ENCODE data around the gene SULT2B1.

The SULT2B1 gene

GRCh38 chr19:48551437-48552302 lies at the start of gene SULT2B1:
TSS of gene SULT2B1 (plus strand) at chr19:48552172. CDS start at chr19:48552253, 81 bp downstream.
- Histone ChIP-seq H3K4me3 (ENCODE audit: low read length) (no peak within 1 kb of the TSS), H3K36me3 (ENCODE audit: control insufficient read depth, insufficient read depth, low read length) (no peaks in the 10 kb centered on the region), H3K27ac (ENCODE audit: low read length) (no peak within 1 kb of the TSS), H3K27me3 (ENCODE audit: control insufficient read depth, insufficient read depth, low read length) (no peaks in the 10 kb centered on the region), H3K9me3 (ENCODE audit: control insufficient read depth, insufficient read depth, low read length) (no peaks in the 10 kb centered on the region), H3K4me1 (ENCODE audit: control insufficient read depth, insufficient read depth, low read length) (peaks cover 5% of the 10 kb centered on the region)
- WGBS (ENCODE audit: insufficient coverage, insufficient read length) = no CpG with 5 or more reads among the region's 36 CpGs
- DNase-seq (ENCODE audit: low read depth, low spot score) = no peak

- Histone ChIP-seq H3K4me1 (ENCODE audit: control insufficient read depth, insufficient read depth, low read length) (peaks cover 6% of the 10 kb centered on the region), H3K4me3 (ENCODE audit: low read length) (peak overlapping the region; percentile 13; the same call in 1 of the 2 replicates), H3K36me3 (ENCODE audit: control insufficient read depth, insufficient read depth, low read length) (no peaks in the 10 kb centered on the region; the same call in 1 of the 2 replicates), H3K27me3 (ENCODE audit: control insufficient read depth, insufficient read depth, low read length) (no peaks in the 10 kb centered on the region), H3K9me3 (ENCODE audit: control insufficient read depth, insufficient read depth, low read length) (no peaks in the 10 kb centered on the region), H3K27ac (ENCODE audit: low read length) (no peak overlapping the region)
- no peak for DNase-seq (ENCODE audit: low read depth, low spot score)
- no CpG with 5 or more reads among the region's 27 CpGs for whole genome bisulfite sequencing (ENCODE audit: insufficient coverage, insufficient read length)
Measured at GRCh38 chr19:48502350-48503018, 49.5 kb upstream of the SULT2B1 start.

- H3K4me1 ChIP-seq (ENCODE audit: control insufficient read depth, insufficient read depth, low read length) = peaks cover 6% of the 10 kb centered on the region; the same call in 1 of the 2 replicates
- no peaks in the 10 kb centered on the region for H3K9me3 ChIP-seq (ENCODE audit: control insufficient read depth, insufficient read depth, low read length)
- no peaks in the 10 kb centered on the region for H3K27me3 ChIP-seq (ENCODE audit: control insufficient read depth, insufficient read depth, low read length)
- no peak overlapping the region for H3K27ac ChIP-seq (ENCODE audit: low read length)
- H3K4me3 ChIP-seq (ENCODE audit: low read length) = no peak overlapping the region
- no peaks in the 10 kb centered on the region for H3K36me3 ChIP-seq (ENCODE audit: control insufficient read depth, insufficient read depth, low read length)
- no peak for DNase-seq (ENCODE audit: low read depth, low spot score)
- no CpG with 5 or more reads among the region's 5 CpGs for WGBS (ENCODE audit: insufficient coverage, insufficient read length)
Measured at GRCh38 chr19:48506138-48506733, 45.7 kb upstream of the SULT2B1 start.

- no CpG with 5 or more reads among the region's 7 CpGs for WGBS (ENCODE audit: insufficient coverage, insufficient read length)
- no peaks in the 10 kb centered on the region for H3K27me3 ChIP-seq (ENCODE audit: control insufficient read depth, insufficient read depth, low read length)
Measured at GRCh38 chr19:48507911-48508439, 44.0 kb upstream of the SULT2B1 start.

GRCh38 chr19:48508729-48509411 lies 43.1 kb upstream of the SULT2B1 start:
- Histone ChIP-seq H3K4me3 (ENCODE audit: low read length) (no peak overlapping the region), H3K9me3 (ENCODE audit: control insufficient read depth, insufficient read depth, low read length) (no peaks in the 10 kb centered on the region), H3K27me3 (ENCODE audit: control insufficient read depth, insufficient read depth, low read length) (no peaks in the 10 kb centered on the region), H3K36me3 (ENCODE audit: control insufficient read depth, insufficient read depth, low read length) (no peaks in the 10 kb centered on the region), H3K27ac (ENCODE audit: low read length) (no peak overlapping the region), H3K4me1 (ENCODE audit: control insufficient read depth, insufficient read depth, low read length) (peaks cover 5% of the 10 kb centered on the region; the same call in 1 of the 2 replicates)
- no CpG with 5 or more reads among the region's 32 CpGs for WGBS (ENCODE audit: insufficient coverage, insufficient read length)
- DNase-seq (ENCODE audit: low read depth, low spot score) = no peak

More at GRCh38 chr19:48507911-48508439, 44.0 kb upstream of the SULT2B1 start:
- no peaks in the 10 kb centered on the region for H3K36me3 ChIP-seq (ENCODE audit: control insufficient read depth, insufficient read depth, low read length)
- no peak overlapping the region for H3K4me3 ChIP-seq (ENCODE audit: low read length)
- H3K9me3 ChIP-seq (ENCODE audit: control insufficient read depth, insufficient read depth, low read length) = no peaks in the 10 kb centered on the region
- H3K27ac ChIP-seq (ENCODE audit: low read length) = no peak overlapping the region
- no peak for DNase-seq (ENCODE audit: low read depth, low spot score)
- H3K4me1 ChIP-seq (ENCODE audit: control insufficient read depth, insufficient read depth, low read length) = peaks cover 5% of the 10 kb centered on the region; the same call in 1 of the 2 replicates

- no CpG with 5 or more reads among the region's 12 CpGs for WGBS (ENCODE audit: insufficient coverage, insufficient read length)
- no peak overlapping the region for H3K4me3 ChIP-seq (ENCODE audit: low read length)
- no peak for DNase-seq (ENCODE audit: low read depth, low spot score)
- no peaks in the 10 kb centered on the region for H3K9me3 ChIP-seq (ENCODE audit: control insufficient read depth, insufficient read depth, low read length)
- H3K27ac ChIP-seq (ENCODE audit: low read length) = no peak overlapping the region
- peaks cover 5% of the 10 kb centered on the region; the same call in 1 of the 2 replicates for H3K4me1 ChIP-seq (ENCODE audit: control insufficient read depth, insufficient read depth, low read length)
- H3K27me3 ChIP-seq (ENCODE audit: control insufficient read depth, insufficient read depth, low read length) = no peaks in the 10 kb centered on the region
- no peaks in the 10 kb centered on the region for H3K36me3 ChIP-seq (ENCODE audit: control insufficient read depth, insufficient read depth, low read length)
Measured at GRCh38 chr19:48509467-48510194, 42.3 kb upstream of the SULT2B1 start.

- peaks cover 5% of the 10 kb centered on the region; the same call in 1 of the 2 replicates for H3K4me1 ChIP-seq (ENCODE audit: control insufficient read depth, insufficient read depth, low read length)
- no peak overlapping the region for H3K27ac ChIP-seq (ENCODE audit: low read length)
- no CpG with 5 or more reads among the region's 24 CpGs for WGBS (ENCODE audit: insufficient coverage, insufficient read length)
- H3K4me3 ChIP-seq (ENCODE audit: low read length) = peak overlapping the region; percentile 49; the same call in 1 of the 2 replicates
- no peaks in the 10 kb centered on the region for H3K27me3 ChIP-seq (ENCODE audit: control insufficient read depth, insufficient read depth, low read length)
- H3K9me3 ChIP-seq (ENCODE audit: control insufficient read depth, insufficient read depth, low read length) = no peaks in the 10 kb centered on the region
- DNase-seq (ENCODE audit: low read depth, low spot score) = no peak
- no peaks in the 10 kb centered on the region for H3K36me3 ChIP-seq (ENCODE audit: control insufficient read depth, insufficient read depth, low read length)
Measured at GRCh38 chr19:48510421-48511268, 41.3 kb upstream of the SULT2B1 start.

GRCh38 chr19:48511321-48511731 lies 40.6 kb upstream of the SULT2B1 start:
- no peak overlapping the region for H3K27ac ChIP-seq (ENCODE audit: low read length)
- no peaks in the 10 kb centered on the region for H3K9me3 ChIP-seq (ENCODE audit: control insufficient read depth, insufficient read depth, low read length)
- DNase-seq (ENCODE audit: low read depth, low spot score) = no peak
- H3K36me3 ChIP-seq (ENCODE audit: control insufficient read depth, insufficient read depth, low read length) = no peaks in the 10 kb centered on the region
- H3K4me1 ChIP-seq (ENCODE audit: control insufficient read depth, insufficient read depth, low read length) = peaks cover 6% of the 10 kb centered on the region; the same call in 1 of the 2 replicates
- H3K27me3 ChIP-seq (ENCODE audit: control insufficient read depth, insufficient read depth, low read length) = no peaks in the 10 kb centered on the region
- peak overlapping the region; percentile 49; the same call in 1 of the 2 replicates for H3K4me3 ChIP-seq (ENCODE audit: low read length)
- WGBS (ENCODE audit: insufficient coverage, insufficient read length) = no CpG with 5 or more reads among the region's 32 CpGs

Measured in iPS DF 6.9 (cell line).